Measurements from ENCODE around the gene COL26A1. TPM values are rescaled to one million over a fixed set of nuclear protein-coding genes. Genes with fewer than 3 reads are reported as not detected.
A peak's percentile ranks its signal among the peaks of the same experiment; 100 is the strongest.

Gene COL26A1
- total RNA-seq, 2 experiments from 2014 or later: not detected

DNA sequence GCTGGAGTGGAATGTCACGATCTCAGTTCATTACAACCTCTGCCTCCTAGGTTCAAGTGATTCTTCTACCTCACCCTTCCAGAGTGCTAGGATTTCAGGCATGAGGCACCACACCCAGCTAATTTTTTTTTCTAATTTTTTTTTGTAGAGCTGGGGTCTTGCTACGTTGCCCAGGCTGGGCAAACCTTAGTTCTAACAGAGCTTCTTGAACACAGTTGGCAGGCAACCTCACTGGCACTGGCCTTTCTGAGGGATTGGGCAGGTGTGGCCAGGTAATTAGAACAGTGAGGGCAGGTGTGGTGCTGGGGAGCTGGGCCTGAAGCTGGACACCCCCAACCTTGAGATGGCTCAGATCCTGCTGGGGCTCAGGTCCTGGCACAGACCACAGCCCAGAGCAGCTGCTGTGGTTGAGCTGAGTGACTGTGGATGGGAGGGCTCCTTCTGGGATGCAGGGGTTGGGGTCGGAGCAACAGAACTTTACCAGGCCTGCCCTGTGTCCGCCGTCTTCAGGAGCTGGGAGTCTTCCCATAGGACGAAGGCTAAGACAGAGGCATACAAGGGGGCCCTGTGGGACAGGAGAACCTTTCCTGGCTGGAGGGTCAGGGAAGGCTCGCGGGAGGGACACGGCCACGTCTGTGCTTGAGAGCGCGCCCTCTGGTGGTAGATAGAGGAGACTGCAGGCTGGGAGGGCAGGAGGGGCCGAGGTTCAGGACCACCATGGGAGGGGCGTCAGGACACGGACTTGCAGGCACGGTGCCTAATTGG, 48.2 kb downstream of the COL26A1 start:
- Mint-ChIP-seq H3K27me3 (peaks cover 5% of the 10 kb centered on the region), H3K4me3 (no peak overlapping the region), H3K27ac (no peak overlapping the region), H3K9me3 (peaks cover 14% of the 10 kb centered on the region), H3K36me3 (no peaks in the 10 kb centered on the region), H3K4me1 (ENCODE audit: low read depth) (peaks cover 6% of the 10 kb centered on the region)
- ChIA-PET CTCF (interaction anchor here (0.5 to 3.3 kb wide), 23 partner anchors 10 to 1422 kb away, joined by 3 to 53 read pairs (median 4); partner anchors contain the start of genes COL26A1 and IFT22), POLR2A (interaction anchor here (0.6 to 1.2 kb wide), 2 partner anchors 46 to 99 kb away, joined by 3 read pairs; no protein-coding TSS in a partner anchor)
- peak; percentile 47 for DNase-seq
- intact Hi-C loops (cut with micrococcal nuclease): loop anchor here (2.0 kb wide), 1 partner anchor 46 kb away; no protein-coding TSS in a partner anchor

- peaks cover 6% of the 10 kb centered on the region for H3K4me1 Mint-ChIP-seq (ENCODE audit: low read depth)
- H3K36me3 Mint-ChIP-seq: no peaks in the 10 kb centered on the region
- ChIA-PET CTCF (interaction anchor here (0.6 to 3.3 kb wide), 22 partner anchors 11 to 358 kb away, joined by 3 to 53 read pairs (median 4); partner anchors contain the start of genes COL26A1 and IFT22), POLR2A (interaction anchor here (0.6 to 1.2 kb wide), 2 partner anchors 47 to 99 kb away, joined by 3 read pairs; no protein-coding TSS in a partner anchor)
- intact Hi-C loops (cut with micrococcal nuclease): loop anchor here (2.0 kb wide), 1 partner anchor 47 kb away; no protein-coding TSS in a partner anchor
- no peak overlapping the region for H3K4me3 Mint-ChIP-seq
- H3K27ac Mint-ChIP-seq: no peak overlapping the region
- DNase-seq: no peak
- peaks cover 14% of the 10 kb centered on the region for H3K9me3 Mint-ChIP-seq
- peaks cover 5% of the 10 kb centered on the region for H3K27me3 Mint-ChIP-seq
Observed at GRCh38 chr7:101411508-101411874, 48.8 kb downstream of the COL26A1 start.

DNA sequence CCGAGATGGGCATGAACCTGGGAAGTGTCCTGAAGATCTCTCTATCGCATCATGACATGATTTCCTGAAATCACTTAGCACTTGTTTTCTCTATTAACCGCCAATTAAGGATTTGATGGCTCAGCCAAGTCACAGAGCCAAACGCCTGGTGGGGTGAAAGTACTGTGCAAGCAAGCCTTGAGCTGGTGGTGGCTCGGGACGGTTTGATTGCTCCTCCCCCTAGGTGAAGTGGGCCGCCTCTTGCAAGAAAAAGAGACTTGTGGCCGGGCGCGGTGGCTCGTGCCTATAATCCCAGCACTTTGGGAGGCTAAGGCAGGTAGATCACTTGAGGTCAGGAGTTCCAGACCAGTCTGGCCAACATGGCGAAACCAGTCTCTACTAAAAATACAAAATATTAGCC, 50.3 kb downstream of the COL26A1 start:
- Mint-ChIP-seq H3K27ac (no peak overlapping the region), H3K4me3 (no peak overlapping the region), H3K27me3 (peaks cover 5% of the 10 kb centered on the region), H3K9me3 (peaks cover 14% of the 10 kb centered on the region), H3K36me3 (no peaks in the 10 kb centered on the region), H3K4me1 (ENCODE audit: low read depth) (peaks cover 6% of the 10 kb centered on the region)
- intact Hi-C loops (cut with micrococcal nuclease): no loop called here
- no peak for DNase-seq
- ChIA-PET POLR2A (no interaction called here), CTCF (interaction anchor here (0.7 to 3.3 kb wide), 2 partner anchors 50 to 141 kb away, joined by 4 to 53 read pairs; partner anchors contain the start of gene COL26A1)

GRCh38 chr7:101418694-101419093, 56.0 kb downstream of the COL26A1 start:
- Mint-ChIP-seq H3K27ac (no peak overlapping the region), H3K9me3 (no peaks in the 10 kb centered on the region), H3K36me3 (no peaks in the 10 kb centered on the region), H3K4me1 (ENCODE audit: low read depth) (no peaks in the 10 kb centered on the region), H3K4me3 (no peak overlapping the region), H3K27me3 (peaks cover 5% of the 10 kb centered on the region)
- ChIA-PET CTCF (no interaction called here), POLR2A (no interaction called here)
- intact Hi-C loops (cut with micrococcal nuclease): no loop called here
- DNase-seq: no peak

GRCh38 chr7:101419831-101420230, 57.2 kb downstream of the COL26A1 start:
- intact Hi-C loops (cut with micrococcal nuclease): no loop called here
- DNase-seq: no peak
- CTCF ChIA-PET: no interaction called here
- peaks cover 5% of the 10 kb centered on the region for H3K27me3 Mint-ChIP-seq
- no peaks in the 10 kb centered on the region for H3K9me3 Mint-ChIP-seq
- H3K4me3 Mint-ChIP-seq: no peak overlapping the region
- no peak overlapping the region for H3K27ac Mint-ChIP-seq
- no peaks in the 10 kb centered on the region for H3K4me1 Mint-ChIP-seq (ENCODE audit: low read depth)
- H3K36me3 Mint-ChIP-seq: no peaks in the 10 kb centered on the region
- POLR2A ChIA-PET: no interaction called here

- H3K4me1 Mint-ChIP-seq (ENCODE audit: low read depth): no peaks in the 10 kb centered on the region
- H3K9me3 Mint-ChIP-seq: no peaks in the 10 kb centered on the region
- ChIA-PET CTCF (no interaction called here), POLR2A (no interaction called here)
- peaks cover 5% of the 10 kb centered on the region for H3K27me3 Mint-ChIP-seq
- H3K36me3 Mint-ChIP-seq: no peaks in the 10 kb centered on the region
- no peak for DNase-seq
- intact Hi-C loops (cut with micrococcal nuclease): no loop called here
- H3K27ac Mint-ChIP-seq: no peak overlapping the region
- no peak overlapping the region for H3K4me3 Mint-ChIP-seq
Observed at GRCh38 chr7:101420436-101420835, 57.8 kb downstream of the COL26A1 start.

- POLR2A ChIA-PET: no interaction called here
- H3K4me1 Mint-ChIP-seq (ENCODE audit: low read depth): no peaks in the 10 kb centered on the region
- H3K4me3 Mint-ChIP-seq: no peak overlapping the region
- H3K9me3 Mint-ChIP-seq: no peaks in the 10 kb centered on the region
- H3K27me3 Mint-ChIP-seq: peaks cover 5% of the 10 kb centered on the region
- intact Hi-C loops (cut with micrococcal nuclease): no loop called here
- no peak for DNase-seq
- CTCF ChIA-PET: interaction anchor here (2.0 kb wide), 1 partner anchor 11 kb away, joined by 4 read pairs; no protein-coding TSS in a partner anchor
- no peaks in the 10 kb centered on the region for H3K36me3 Mint-ChIP-seq
- H3K27ac Mint-ChIP-seq: no peak overlapping the region
Observed at GRCh38 chr7:101422356-101423195, 59.9 kb downstream of the COL26A1 start.

DNA sequence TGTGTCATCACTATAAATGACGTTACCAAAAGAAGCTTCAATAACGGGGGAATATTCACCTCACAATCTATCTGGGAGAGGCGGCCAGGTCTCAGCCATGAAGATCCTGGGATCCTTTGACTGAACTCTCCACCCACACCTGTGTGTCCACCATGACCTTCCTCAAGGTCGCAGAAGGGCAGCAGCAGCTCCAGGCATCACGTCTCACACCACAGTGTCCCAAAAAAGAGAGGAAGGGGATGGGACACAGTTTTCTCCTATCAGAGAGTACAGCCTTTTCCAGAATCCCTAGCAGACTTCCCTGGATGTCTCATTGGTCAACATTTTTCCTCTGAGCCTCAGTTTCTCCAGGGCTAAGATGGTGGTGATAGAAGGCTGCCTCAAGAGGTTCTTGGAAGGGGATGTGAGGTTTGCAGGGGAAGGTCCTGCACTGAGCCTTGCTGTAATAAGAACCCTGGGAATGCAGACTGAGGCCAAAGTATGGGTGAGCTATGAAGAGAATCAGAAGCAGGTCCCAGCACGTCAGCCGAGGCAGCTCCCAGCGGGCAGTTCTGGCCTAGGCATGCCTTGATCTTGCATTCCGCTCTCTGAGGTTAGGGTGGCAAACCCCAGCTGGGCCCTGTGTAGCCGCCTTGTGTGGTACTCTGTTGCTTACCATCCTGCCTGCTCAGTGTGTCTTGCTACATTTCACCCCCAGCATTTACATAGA, 63.8 kb downstream of the COL26A1 start:
- Mint-ChIP-seq H3K4me3 (no peak overlapping the region), H3K9me3 (no peaks in the 10 kb centered on the region), H3K27me3 (peaks cover 2% of the 10 kb centered on the region), H3K36me3 (no peaks in the 10 kb centered on the region), H3K4me1 (ENCODE audit: low read depth) (no peaks in the 10 kb centered on the region), H3K27ac (no peak overlapping the region)
- POLR2A ChIA-PET: no interaction called here
- DNase-seq: no peak
- intact Hi-C loops (cut with micrococcal nuclease): no loop called here
- CTCF ChIA-PET: interaction anchor here (1.4 to 1.6 kb wide), 4 partner anchors 14 to 111 kb away, joined by 3 to 4 read pairs (median 4); no protein-coding TSS in a partner anchor

DNA sequence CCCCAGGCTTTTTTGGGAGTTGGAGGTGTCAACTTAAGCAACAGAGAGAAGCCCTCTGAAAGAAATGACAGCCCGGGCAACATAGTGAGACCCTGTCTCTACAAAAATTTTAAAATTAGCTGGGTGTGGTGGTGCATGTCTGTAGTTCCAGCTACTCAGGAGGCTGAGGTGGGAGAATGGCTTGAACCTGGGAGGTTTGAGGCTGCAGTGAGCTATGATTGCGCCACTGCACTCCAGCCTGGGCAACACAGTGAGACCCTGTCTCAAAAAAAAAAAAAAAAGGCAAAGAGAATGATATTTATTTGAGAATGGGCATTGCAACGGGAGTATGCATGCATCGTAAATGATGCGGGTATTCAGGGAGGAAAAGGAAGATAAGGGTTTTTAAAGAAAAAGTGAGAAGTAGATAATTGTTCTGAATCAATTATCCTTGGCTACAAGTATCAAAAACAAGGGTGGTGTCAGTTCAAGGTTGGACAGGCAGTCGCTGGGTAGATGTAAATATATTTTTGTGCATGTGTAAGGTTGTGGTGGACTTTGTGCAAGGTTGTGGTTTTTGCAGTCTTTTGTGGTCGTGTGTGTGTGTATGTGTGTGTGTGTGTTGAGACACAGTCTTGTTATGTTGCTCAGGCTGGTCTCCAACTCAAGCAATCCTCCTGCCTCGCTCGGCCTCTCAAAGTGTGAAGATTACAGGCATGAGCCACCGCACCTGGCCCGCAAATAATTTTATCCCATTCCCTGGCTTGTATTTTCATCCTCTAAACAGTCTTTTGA, 65.6 kb downstream of the COL26A1 start:
- no peak overlapping the region for H3K27ac Mint-ChIP-seq
- no peak for DNase-seq
- CTCF ChIA-PET: no interaction called here

GRCh38 chr7:101432316-101432715, 69.6 kb downstream of the COL26A1 start:
- intact Hi-C loops (cut with micrococcal nuclease): no loop called here
- ChIA-PET CTCF (no interaction called here), POLR2A (no interaction called here)
- DNase-seq: no peak
- Mint-ChIP-seq H3K27me3 (peaks cover 23% of the 10 kb centered on the region), H3K27ac (no peak overlapping the region), H3K4me3 (no peak overlapping the region), H3K9me3 (no peaks in the 10 kb centered on the region), H3K4me1 (ENCODE audit: low read depth) (no peaks in the 10 kb centered on the region), H3K36me3 (no peaks in the 10 kb centered on the region)

More for the DNA sequence above, 65.6 kb downstream of the COL26A1 start:
- POLR2A ChIA-PET: no interaction called here
- Mint-ChIP-seq H3K9me3 (no peaks in the 10 kb centered on the region), H3K4me1 (ENCODE audit: low read depth) (no peaks in the 10 kb centered on the region), H3K36me3 (no peaks in the 10 kb centered on the region), H3K27me3 (peaks cover 6% of the 10 kb centered on the region), H3K4me3 (no peak overlapping the region)
- intact Hi-C loops (cut with micrococcal nuclease): no loop called here

DNA sequence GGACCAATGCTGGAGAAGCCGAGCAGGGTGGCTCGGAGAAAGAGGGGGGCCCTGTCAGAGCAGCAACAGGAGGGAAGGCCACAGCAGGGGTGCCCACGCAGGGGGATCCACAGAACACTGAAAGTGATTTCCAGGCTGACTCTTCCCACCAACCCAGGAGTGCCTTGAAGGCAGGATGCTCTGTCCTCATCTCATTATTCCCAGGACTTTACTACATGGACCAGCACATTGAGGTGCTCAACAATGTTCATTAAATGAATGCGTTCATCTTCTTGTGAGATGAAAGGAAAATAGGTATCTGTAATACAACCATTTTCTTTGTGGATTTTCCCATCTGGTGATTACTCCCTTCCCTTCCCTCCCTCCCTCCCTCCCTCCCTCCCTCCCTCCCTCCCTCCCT, 71.0 kb downstream of the COL26A1 start:
- Mint-ChIP-seq H3K4me1 (ENCODE audit: low read depth) (no peaks in the 10 kb centered on the region), H3K27me3 (peaks cover 26% of the 10 kb centered on the region), H3K27ac (no peak overlapping the region), H3K36me3 (no peaks in the 10 kb centered on the region), H3K4me3 (no peak overlapping the region), H3K9me3 (no peaks in the 10 kb centered on the region)
- ChIA-PET POLR2A (no interaction called here), CTCF (no interaction called here)
- intact Hi-C loops (cut with micrococcal nuclease): no loop called here
- no peak for DNase-seq

Data from activated CD4-positive, alpha-beta memory T cell treated with anti-CD3 and anti-CD28 coated beads for 36 hours (primary cell).